Tibial nerve (tissue), 4 donors: ENCODE data around the gene DNAJC1. TPM values are rescaled to one million over a fixed set of nuclear protein-coding genes. Genes with fewer than 3 reads are reported as not detected.
"Not testable (repeated sequence)": the region's sequence is repeated elsewhere in the genome, so short reads cannot be mapped to it uniquely, and the experiment has no call there.

Source experiments
- DNase-seq, 2 donors: peaks; one replicate each; pipeline ENCODE4 v3.0.0-alpha.2; 2019; ENCODE audit warnings: low spot score in 2 of 2
- H3K27ac ChIP-seq, 4 donors: fragments of 200-600 bp; sonication (generic) in 3 of 4; one replicate each; pipeline ENCODE4 v1.5.1; 2017 to 2019; ENCODE audit warnings: mild to moderate bottlenecking in 1 of 4
- H3K27me3 ChIP-seq, 2 donors: fragments of 200-600 bp; sonication (generic) in 1 of 2; one replicate each; pipeline versions ENCODE4 v1.5.1 to v1.6.0; 2017 to 2019
- H3K36me3 ChIP-seq, 3 donors: fragments of 200-600 bp; sonication (generic); one replicate each; pipeline ENCODE4 v1.5.1; 2018 to 2019
- H3K4me1 ChIP-seq, 4 donors: fragments of 200-600 bp; sonication (generic) in 3 of 4; one replicate each; pipeline ENCODE4 v1.5.1; 2017 to 2019
- H3K4me3 ChIP-seq, 4 donors: fragments of 200-600 bp; sonication (generic) in 3 of 4; one replicate each; pipeline ENCODE4 v1.5.1; 2017 to 2019; ENCODE audit warnings: mild to moderate bottlenecking in 1 of 4, moderate library complexity in 1 of 4
- H3K9me3 ChIP-seq, 4 donors: fragments of 200-600 bp; sonication (generic) in 3 of 4; one replicate each; pipeline ENCODE4 v1.5.1; 2017 to 2019
- CTCF ChIP-seq, 5 experiments: fragments of 200-600 bp in 3 of 5; fragments of 450-650 bp in 2 of 5; sonication (generic) in 3 of 5; IDR thresholded peaks; one replicate each; pipeline ENCODE4 v1.5.1; 2016 to 2019; ENCODE audit warnings: antibody characterized with exemption in 5 of 5, mild to moderate bottlenecking in 3 of 5, moderate library complexity in 2 of 5
- EP300 ChIP-seq, 2 donors: sonication (generic); formaldehyde crosslinking; IDR thresholded peaks; one replicate each; pipeline ENCODE4 v1.6.1; 2017; ENCODE audit warnings: antibody characterized with exemption in 2 of 2, mild to moderate bottlenecking in 1 of 2
- POLR2A ChIP-seq, 2 donors: fragments of 450-650 bp; IDR thresholded peaks; one replicate each; pipeline ENCODE4 v1.6.1; 2017; ENCODE audit warnings: antibody characterized with exemption in 2 of 2, mild to moderate bottlenecking in 2 of 2, moderate library complexity in 2 of 2
- WGBS, 2 donors: methylation state at CpG; one replicate each; pipeline ENCODE4 v1.1.5; 2018; 5-methylcytosine and 5-hydroxymethylcytosine counted together
- total RNA-seq, 4 donors: library from RNA; depleted of rRNA; stranded (reverse); fragments of >200 nt; gene quantifications; one replicate each; pipeline ENCODE4 v1.1.0, GENCODE V29; 2016

Gene DNAJC1
- total RNA-seq, 4 donors from 2014 or later: 71.7 to 112 (median 82.9) TPM

GRCh38 chr10:22042557-22043326, 39.2 kb upstream of the DNAJC1 start:
- 58 to 64% methylated on average over 8 of the region's 8 CpGs for WGBS, 2 donors
- Histone ChIP-seq H3K4me3 (no peak overlapping the region), H3K27me3 (peaks cover 0 to 9% of the 10 kb centered on the region in 2 donors), H3K9me3 (no peaks in the 10 kb centered on the region), H3K4me1 (no peaks in the 10 kb centered on the region), H3K36me3 (no peaks in the 10 kb centered on the region), H3K27ac (no peak overlapping the region)
- TF ChIP-seq POLR2A (IDR thresholded peaks at IDR 0.05) (no peak), EP300 (IDR thresholded peaks at IDR 0.05) (no peak), CTCF (IDR thresholded peaks at IDR 0.05) (no peak)
- DNase-seq: no peak

- Histone ChIP-seq H3K27me3 (no peaks in the 10 kb centered on the region), H3K4me1 (no peaks in the 10 kb centered on the region), H3K27ac (no peak overlapping the region), H3K4me3 (no peak overlapping the region), H3K36me3 (no peaks in the 10 kb centered on the region), H3K9me3 (peaks cover 0 to 18% (median 0%) of the 10 kb centered on the region in 4 donors)
- WGBS, 2 donors: 72 to 85% methylated on average over 3 of the region's 3 CpGs
- TF ChIP-seq EP300 (IDR thresholded peaks at IDR 0.05): no peak
- no peak for TF ChIP-seq POLR2A (IDR thresholded peaks at IDR 0.05)
- TF ChIP-seq CTCF (IDR thresholded peaks at IDR 0.05): no peak
- DNase-seq: no peak
These were observed 30.8 kb upstream of the DNAJC1 start for GRCh38 chr10:22034333-22034732.

GRCh38 chr10:22032268-22032667, 28.7 kb upstream of the DNAJC1 start:
- not testable (repeated sequence) for H3K27me3 ChIP-seq, H3K36me3 ChIP-seq, H3K27ac ChIP-seq, DNase-seq, H3K4me3 ChIP-seq, H3K4me1 ChIP-seq
- H3K9me3 ChIP-seq: peaks cover 0 to 18% (median 0%) of the 10 kb centered on the region in 4 donors
- 60 to 78% methylated on average over 3 of the region's 3 CpGs for WGBS, 2 donors

- Histone ChIP-seq H3K4me3 (no peak overlapping the region), H3K27me3 (no peaks in the 10 kb centered on the region), H3K4me1 (no peaks in the 10 kb centered on the region), H3K36me3 (no peaks in the 10 kb centered on the region), H3K27ac (no peak overlapping the region), H3K9me3 (peaks cover 0 to 14% (median 0%) of the 10 kb centered on the region in 4 donors)
- WGBS, 2 donors: 78 to 82% methylated on average over 2 of the region's 2 CpGs
- DNase-seq: no peak
- no peak for TF ChIP-seq POLR2A (IDR thresholded peaks at IDR 0.05)
- no peak for TF ChIP-seq EP300 (IDR thresholded peaks at IDR 0.05)
- TF ChIP-seq CTCF (IDR thresholded peaks at IDR 0.05): no peak
These were observed 26.9 kb upstream of the DNAJC1 start for GRCh38 chr10:22030421-22030820.

GRCh38 chr10:22029445-22030236, 26.1 kb upstream of the DNAJC1 start:
- WGBS, 2 donors: 80 to 83% methylated on average over 12 of the region's 12 CpGs

More at GRCh38 chr10:22029445-22030236, 26.1 kb upstream of the DNAJC1 start:
- Histone ChIP-seq H3K4me1 (no peaks in the 10 kb centered on the region), H3K4me3 (no peak overlapping the region), H3K27ac (no peak overlapping the region), H3K36me3 (no peaks in the 10 kb centered on the region), H3K9me3 (peaks cover 0 to 10% (median 0%) of the 10 kb centered on the region in 4 donors), H3K27me3 (no peaks in the 10 kb centered on the region)
- DNase-seq: no peak
- TF ChIP-seq EP300 (IDR thresholded peaks at IDR 0.05) (no peak), POLR2A (IDR thresholded peaks at IDR 0.05) (no peak), CTCF (IDR thresholded peaks at IDR 0.05) (no peak)
